Naive thymus-derived CD8-positive, alpha-beta T cell (primary cell): Measurements from ENCODE around the gene CFP. TPM values are rescaled to one million over a fixed set of nuclear protein-coding genes. Genes with fewer than 3 reads are reported as not detected.
A peak's percentile ranks its signal among the peaks of the same experiment; 100 is the strongest.
"Not testable (repeated sequence)": the region's sequence is repeated elsewhere in the genome, so short reads cannot be mapped to it uniquely, and the experiment has no call there.

Experiments used
- ATAC-seq, 2 donors: fragments of 150-1000 bp; cut with Tn5 transposase in 1 of 2; sonication (Bioruptor Pico), chemical (Tn5 transposase) in 1 of 2; 1 replicate in 1 of 2; 2 replicates in 1 of 2; pipeline ENCODE4 v1.10.0; 2021; ENCODE audit warnings: mild to moderate bottlenecking in 2 of 2, moderate library complexity in 2 of 2
- POLR2A ChIA-PET: fragments of 350-600 bp; sonication (Branson Sonifier 250); formaldehyde crosslinking; loops from one replicate; lab custom pipeline; 2021; ENCODE audit warnings: antibody characterized with exemption; lab: Charles Lee
- DNase-seq, 10 donors: peaks; one replicate each; pipeline versions ENCODE4 v3.0.0 to v3.0.0-alpha.2; 2020 to 2022
- H3K27ac Mint-ChIP-seq, 10 donors: one replicate each; pipeline ENCODE4 v1.8.0; 2020 to 2022; ENCODE audit warnings: mild to moderate bottlenecking in 10 of 10, mixed read lengths in 10 of 10, moderate library complexity in 4 of 10, inconsistent platforms in 1 of 10
- H3K27me3 Mint-ChIP-seq, 5 donors: one replicate each; pipeline ENCODE4 v1.8.0; 2021 to 2022; ENCODE audit warnings: mixed read lengths in 5 of 5
- H3K36me3 Mint-ChIP-seq, 3 donors: one replicate each; pipeline ENCODE4 v1.8.0; 2020 to 2022; ENCODE audit warnings: mixed read lengths in 3 of 3, mild to moderate bottlenecking in 2 of 3, inconsistent platforms in 1 of 3
- H3K4me1 Mint-ChIP-seq, 4 donors: one replicate each; pipeline ENCODE4 v1.8.0; 2021 to 2022; ENCODE audit warnings: mixed read lengths in 4 of 4
- H3K4me3 Mint-ChIP-seq, 10 donors: one replicate each; pipeline ENCODE4 v1.8.0; 2020 to 2022; ENCODE audit warnings: mild to moderate bottlenecking in 10 of 10, mixed read lengths in 10 of 10, moderate library complexity in 6 of 10, inconsistent platforms in 1 of 10
- H3K9me3 Mint-ChIP-seq, 9 donors: one replicate each; pipeline ENCODE4 v1.8.0; 2020 to 2022; ENCODE audit warnings: mixed read lengths in 9 of 9, mild to moderate bottlenecking in 3 of 9, inconsistent platforms in 1 of 9, moderate library complexity in 1 of 9
- polyA plus RNA-seq, 3 donors: library from polyadenylated mRNA; unstranded; fragments of 300-500 nt; fragmentation: Illumina TruSeq; gene quantifications; one replicate each; pipeline ENCODE4 v1.2.3, GENCODE V29; 2021
- total RNA-seq, 8 experiments: library from RNA in 2 of 8; stranded (reverse) in 2 of 8; gene quantifications; one replicate each; pipeline ENCODE4 v1.2.3 and lab custom pipeline; 2021 to 2026

The CFP gene
- total and polyA plus RNA-seq, 5 experiments from 2014 or later: 5.4 to 19.5 (median 12.7) TPM

GRCh38 chrX:47619486-47620302, 10.0 kb downstream of the CFP start, which contains the start of gene SYN1:
TSS of gene SYN1 (minus strand) at chrX:47619857. CDS start at chrX:47619728, 129 bp downstream.
- ATAC-seq (peak; percentile 72 to 81), DNase-seq (peak; percentile 67 to 88 (median 78))
- no peaks in the 10 kb centered on the region for H3K36me3 Mint-ChIP-seq
- POLR2A ChIA-PET: interaction anchor here (0.6 kb wide), 2 partner anchors 246 to 372 kb away, joined by 3 to 4 read pairs; no protein-coding TSS in a partner anchor
- peaks cover 0 to 2% (median 0%) of the 10 kb centered on the region in 9 donors for H3K9me3 Mint-ChIP-seq
- H3K27me3 Mint-ChIP-seq: peaks cover 0 to 4% (median 0%) of the 10 kb centered on the region in 5 donors
- H3K4me1 Mint-ChIP-seq: peaks cover 5 to 22% (median 21%) of the 10 kb centered on the region in 4 donors
- H3K4me3 Mint-ChIP-seq: peak within 1 kb of the TSS; percentile 43 to 72 (median 62)
- H3K27ac Mint-ChIP-seq: peak within 1 kb of the TSS in 3 of 10 donors; percentile 17 to 71 (median 57)

- H3K4me3 Mint-ChIP-seq: peak overlapping the region; percentile 16 to 72 (median 59)
- peaks cover 5 to 19% (median 18%) of the 10 kb centered on the region in 4 donors for H3K4me1 Mint-ChIP-seq
- no peak for DNase-seq
- H3K9me3 Mint-ChIP-seq: peaks cover 0 to 2% (median 0%) of the 10 kb centered on the region in 9 donors
- H3K36me3 Mint-ChIP-seq: no peaks in the 10 kb centered on the region
- H3K27ac Mint-ChIP-seq: peak overlapping the region in 1 of 10 donors; percentile 57
- POLR2A ChIA-PET: interaction anchor here (0.6 kb wide), 1 partner anchor 245 kb away, joined by 3 read pairs; no protein-coding TSS in a partner anchor
- no peak for ATAC-seq
- H3K27me3 Mint-ChIP-seq: peaks cover 0 to 4% (median 0%) of the 10 kb centered on the region in 5 donors
These were observed 10.7 kb downstream of the CFP start for GRCh38 chrX:47618923-47619485.

GRCh38 chrX:47614618-47615017, 15.1 kb downstream of the CFP start:
- POLR2A ChIA-PET: no interaction called here
- ATAC-seq (no peak), DNase-seq (no peak)
- peaks cover 0 to 4% (median 0%) of the 10 kb centered on the region in 5 donors for H3K27me3 Mint-ChIP-seq
- no peaks in the 10 kb centered on the region for H3K36me3 Mint-ChIP-seq
- H3K9me3 Mint-ChIP-seq: peaks cover 0 to 2% (median 0%) of the 10 kb centered on the region in 9 donors
- no peak overlapping the region for H3K4me3 Mint-ChIP-seq
- no peak overlapping the region for H3K27ac Mint-ChIP-seq
- peaks cover 0 to 3% (median 2%) of the 10 kb centered on the region in 4 donors for H3K4me1 Mint-ChIP-seq

- POLR2A ChIA-PET: no interaction called here
- ATAC-seq: no peak
These were observed 16.6 kb downstream of the CFP start for GRCh38 chrX:47613082-47613481.

GRCh38 chrX:47612418-47612817, 17.3 kb downstream of the CFP start:
- Mint-ChIP-seq H3K27ac (no peak overlapping the region), H3K27me3 (peaks cover 0 to 1% (median 0%) of the 10 kb centered on the region in 5 donors), H3K9me3 (no peaks in the 10 kb centered on the region), H3K4me1 (peaks cover 3 to 9% (median 4%) of the 10 kb centered on the region in 4 donors), H3K36me3 (no peaks in the 10 kb centered on the region), H3K4me3 (no peak overlapping the region)
- ATAC-seq (no peak), DNase-seq (no peak)
- POLR2A ChIA-PET: no interaction called here

More at GRCh38 chrX:47613082-47613481, 16.6 kb downstream of the CFP start:
- Mint-ChIP-seq H3K4me1 (peaks cover 3 to 5% (median 3%) of the 10 kb centered on the region in 4 donors), H3K4me3 (no peak overlapping the region), H3K27me3 (peaks cover 0 to 1% (median 0%) of the 10 kb centered on the region in 5 donors), H3K36me3 (no peaks in the 10 kb centered on the region), H3K9me3 (no peaks in the 10 kb centered on the region), H3K27ac (no peak overlapping the region)
- no peak for DNase-seq

- Mint-ChIP-seq H3K27me3 (peaks cover 0 to 1% (median 0%) of the 10 kb centered on the region in 5 donors), H3K36me3 (no peaks in the 10 kb centered on the region), H3K4me1 (peaks cover 3 to 9% (median 4%) of the 10 kb centered on the region in 4 donors), H3K9me3 (no peaks in the 10 kb centered on the region), H3K27ac (no peak overlapping the region), H3K4me3 (no peak overlapping the region)
- ATAC-seq (no peak), DNase-seq (no peak)
- POLR2A ChIA-PET: interaction anchor here (1.3 kb wide), 1 partner anchor 12 kb away, joined by 3 read pairs; no protein-coding TSS in a partner anchor
These were observed 17.8 kb downstream of the CFP start for GRCh38 chrX:47611926-47612325.

GRCh38 chrX:47611489-47611888, 18.2 kb downstream of the CFP start:
- DNase-seq (no peak), ATAC-seq (no peak)
- H3K9me3 Mint-ChIP-seq: no peaks in the 10 kb centered on the region
- H3K4me1 Mint-ChIP-seq: peaks cover 3 to 9% (median 4%) of the 10 kb centered on the region in 4 donors
- H3K27me3 Mint-ChIP-seq: no peaks in the 10 kb centered on the region
- H3K4me3 Mint-ChIP-seq: no peak overlapping the region
- POLR2A ChIA-PET: interaction anchor here (1.3 kb wide), 1 partner anchor 12 kb away, joined by 3 read pairs; no protein-coding TSS in a partner anchor
- no peaks in the 10 kb centered on the region for H3K36me3 Mint-ChIP-seq
- peak overlapping the region in 1 of 10 donors; percentile 67 for H3K27ac Mint-ChIP-seq

- peaks cover 3 to 9% (median 4%) of the 10 kb centered on the region in 4 donors for H3K4me1 Mint-ChIP-seq
- POLR2A ChIA-PET: interaction anchor here (0.7 to 1.3 kb wide), 2 partner anchors 13 to 124 kb away, joined by 3 to 5 read pairs; no protein-coding TSS in a partner anchor
- no peaks in the 10 kb centered on the region for H3K36me3 Mint-ChIP-seq
- DNase-seq (no peak), ATAC-seq (no peak)
- H3K27ac Mint-ChIP-seq: no peak overlapping the region
- no peak overlapping the region for H3K4me3 Mint-ChIP-seq
- no peaks in the 10 kb centered on the region for H3K27me3 Mint-ChIP-seq
- no peaks in the 10 kb centered on the region for H3K9me3 Mint-ChIP-seq
These were observed 19.2 kb downstream of the CFP start for GRCh38 chrX:47610511-47610910.

GRCh38 chrX:47608130-47608810, 21.5 kb downstream of the CFP start:
- POLR2A ChIA-PET: interaction anchor here (1.3 kb wide), 1 partner anchor 26 kb away, joined by 12 read pairs; the partner anchor contains the start of gene TIMP1
- Mint-ChIP-seq H3K27ac (peak overlapping the region in 1 of 10 donors; percentile 49), H3K4me1 (peaks cover 3 to 9% (median 4%) of the 10 kb centered on the region in 4 donors), H3K27me3 (no peaks in the 10 kb centered on the region), H3K4me3 (no peak overlapping the region), H3K36me3 (no peaks in the 10 kb centered on the region), H3K9me3 (no peaks in the 10 kb centered on the region)
- DNase-seq (no peak), ATAC-seq (no peak)

GRCh38 chrX:47607091-47607490, 22.6 kb downstream of the CFP start:
- H3K4me3 Mint-ChIP-seq: no peak overlapping the region
- POLR2A ChIA-PET: no interaction called here
- H3K4me1 Mint-ChIP-seq: peaks cover 3 to 9% (median 4%) of the 10 kb centered on the region in 4 donors
- H3K36me3 Mint-ChIP-seq: no peaks in the 10 kb centered on the region
- ATAC-seq (no peak), DNase-seq (no peak)
- H3K9me3 Mint-ChIP-seq: no peaks in the 10 kb centered on the region
- H3K27ac Mint-ChIP-seq: no peak overlapping the region
- H3K27me3 Mint-ChIP-seq: no peaks in the 10 kb centered on the region

GRCh38 chrX:47605024-47605423, 24.7 kb downstream of the CFP start:
- H3K4me3 Mint-ChIP-seq: no peak overlapping the region
- H3K9me3 Mint-ChIP-seq: peaks cover 0 to 18% (median under 1%) of the 10 kb centered on the region in 9 donors
- H3K36me3 Mint-ChIP-seq: peaks cover 0 to 8% (median 0%) of the 10 kb centered on the region in 3 donors
- POLR2A ChIA-PET: no interaction called here
- ATAC-seq (no peak), DNase-seq (no peak)
- H3K4me1 Mint-ChIP-seq: peaks cover 2 to 9% (median 4%) of the 10 kb centered on the region in 4 donors
- H3K27me3 Mint-ChIP-seq: no peaks in the 10 kb centered on the region
- no peak overlapping the region for H3K27ac Mint-ChIP-seq

GRCh38 chrX:47603125-47603524, 26.6 kb downstream of the CFP start:
- DNase-seq, H3K27me3 Mint-ChIP-seq, ATAC-seq, H3K4me1 Mint-ChIP-seq, H3K27ac Mint-ChIP-seq, POLR2A ChIA-PET, H3K4me3 Mint-ChIP-seq: not testable (repeated sequence)
- Mint-ChIP-seq H3K36me3 (peaks cover 0 to 16% (median 0%) of the 10 kb centered on the region in 3 donors), H3K9me3 (peaks cover 0 to 28% (median 4%) of the 10 kb centered on the region in 9 donors)
